HG02943 (cell line): ENCODE measurements around the gene ACTRT1.

Experiments used
- ATAC-seq: cut with Tn5 transposase; IDR thresholded peaks from one replicate; pipeline ENCODE4 v1.9.1; 2021; ENCODE audit warnings: mild to moderate bottlenecking, low read depth, moderate library complexity; ENCODE audit not compliant: unreplicated experiment

The ACTRT1 gene

GRCh38 chrX:128052303-128052702, at the start of gene ACTRT1:
Gene ACTRT1 (minus strand): TSS chrX:128052403. CDS start chrX:128052206, 197 bp downstream.
- no peak for ATAC-seq

- ATAC-seq, result no peak
Observed at GRCh38 chrX:128078545-128078944, 26.3 kb upstream of the ACTRT1 start.

- no peak for ATAC-seq
Observed at GRCh38 chrX:128057421-128057820, 5.2 kb upstream of the ACTRT1 start.

- ATAC-seq, result no peak
Observed at GRCh38 chrX:128051526-128051925, 677 bp downstream of the ACTRT1 start.

GRCh38 chrX:128035318-128035717, 16.9 kb downstream of the ACTRT1 start:
- ATAC-seq, result no peak

- no peak for ATAC-seq
Observed at GRCh38 chrX:128021566-128021965, 30.6 kb downstream of the ACTRT1 start.

- no peak for ATAC-seq
Observed at GRCh38 chrX:128020701-128021100, 31.5 kb downstream of the ACTRT1 start.

GRCh38 chrX:128019218-128019617, 33.0 kb downstream of the ACTRT1 start:
- ATAC-seq, result no peak

GRCh38 chrX:128012015-128012414, 40.2 kb downstream of the ACTRT1 start:
- ATAC-seq, result no peak

- no peak for ATAC-seq
Observed at GRCh38 chrX:128007882-128008281, 44.3 kb downstream of the ACTRT1 start.
